ENCODE measurements around the gene PHC2. TPM values are rescaled to one million over a fixed set of nuclear protein-coding genes. Genes with fewer than 3 reads are reported as not detected.

Gene PHC2
- total and polyA plus RNA-seq, 9 of the 15 experiments (the other 6 are each of a cell fraction or from before 2014, with no cell fraction given) = 3.1 to 67.6 (median 34.6) TPM

DNA sequence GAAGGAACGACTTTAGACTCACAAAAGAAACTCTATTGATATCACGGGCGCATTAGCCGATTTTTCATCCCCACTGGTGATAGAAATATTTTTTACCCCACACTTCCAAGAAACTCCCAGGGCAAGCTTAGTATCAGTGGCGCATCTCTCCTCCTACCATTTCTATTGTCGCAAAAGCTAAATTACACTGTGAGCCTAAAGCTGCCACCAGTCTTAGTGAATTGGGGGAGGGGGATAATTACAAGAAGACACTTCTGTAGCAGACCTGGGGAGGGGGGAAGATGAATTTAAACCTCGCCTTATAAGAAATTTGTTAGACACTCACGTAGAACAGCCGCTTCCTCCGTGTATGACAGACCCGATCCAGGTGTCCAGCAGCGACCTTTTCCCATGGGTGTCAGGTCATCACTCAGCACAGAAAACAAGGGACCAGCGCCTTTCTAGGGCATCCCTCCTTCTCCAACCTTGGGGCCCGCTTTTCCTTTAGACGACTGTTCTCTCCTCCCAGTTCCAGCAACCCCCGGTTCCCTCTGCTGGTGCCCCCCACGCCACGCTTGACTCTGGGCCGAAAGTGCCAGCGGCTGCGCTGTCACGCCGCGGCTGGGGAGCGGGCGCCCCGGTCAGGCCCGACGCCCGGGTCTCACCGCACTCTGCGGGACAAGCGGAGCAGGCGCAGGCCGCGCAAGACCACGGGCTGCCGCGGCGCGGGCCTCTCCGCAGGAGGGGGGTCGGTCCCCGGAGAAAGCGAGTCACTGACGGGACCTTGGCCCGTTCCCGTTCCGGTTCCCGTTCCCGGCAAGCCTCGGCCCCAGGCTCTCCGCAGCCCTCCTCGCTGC lies 821 bp downstream of the PHC2 start (continued):
- TF ChIP-seq, protein P1, sequence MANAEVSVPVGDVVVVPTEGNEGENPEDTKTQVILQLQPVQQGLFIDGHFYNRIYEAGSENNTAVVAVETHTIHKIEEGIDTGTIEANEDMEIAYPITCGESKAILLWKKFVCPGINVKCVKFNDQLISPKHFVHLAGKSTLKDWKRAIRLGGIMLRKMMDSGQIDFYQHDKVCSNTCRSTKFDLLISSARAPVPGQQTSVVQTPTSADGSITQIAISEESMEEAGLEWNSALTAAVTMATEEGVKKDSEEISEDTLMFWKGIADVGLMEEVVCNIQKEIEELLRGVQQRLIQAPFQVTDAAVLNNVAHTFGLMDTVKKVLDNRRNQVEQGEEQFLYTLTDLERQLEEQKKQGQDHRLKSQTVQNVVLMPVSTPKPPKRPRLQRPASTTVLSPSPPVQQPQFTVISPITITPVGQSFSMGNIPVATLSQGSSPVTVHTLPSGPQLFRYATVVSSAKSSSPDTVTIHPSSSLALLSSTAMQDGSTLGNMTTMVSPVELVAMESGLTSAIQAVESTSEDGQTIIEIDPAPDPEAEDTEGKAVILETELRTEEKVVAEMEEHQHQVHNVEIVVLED (CRISPR knock-in tag; IDR thresholded peaks at IDR 0.05) = 0 out of 2 replicates have a peak, but pooled peaks have one; percentile 8
- TF ChIP-seq GABPB1 (CRISPR knock-in tag; IDR thresholded peaks at IDR 0.05) (peak; percentile 48; the same call in 1 of the 2 replicates), RNF2 (IDR thresholded peaks at IDR 0.05) (peak; percentile 37; the same call in 1 of the 2 replicates), ESRRB (CRISPR knock-in tag; IDR thresholded peaks at IDR 0.05; ENCODE audit: borderline replicate concordance) (no peak), XRCC4 (IDR thresholded peaks at IDR 0.05; ENCODE audit: extremely low read depth, insufficient read depth, insufficient read length) (no peak), KDM2B (CRISPR knock-in tag; IDR thresholded peaks at IDR 0.05) (0 out of 2 replicates have a peak, but pooled peaks have one; percentile 39), RHOXF2B (CRISPR knock-in tag; conservative IDR thresholded peaks at IDR 0.05) (no peak), DACH1 (IDR thresholded peaks at IDR 0.05; ENCODE audit: partially characterized antibody) (no peak), ETV5 (CRISPR knock-in tag; IDR thresholded peaks at IDR 0.05; ENCODE audit: low read depth) (no peak), GTF2E2 (tag; IDR thresholded peaks at IDR 0.05) (no peak), ZNF512 (tag; IDR thresholded peaks at IDR 0.05) (peak; percentile 75), KLF16 (IDR thresholded peaks at IDR 0.05) (no peak), ZNF239 (CRISPR knock-in tag; IDR thresholded peaks at IDR 0.05) (no peak), CSDE1 (IDR thresholded peaks at IDR 0.05) (no peak), FOXP1 (CRISPR knock-in tag; IDR thresholded peaks at IDR 0.05) (no peak), NR3C1 (CRISPR knock-in tag; IDR thresholded peaks at IDR 0.05) (no peak), ARID1B (IDR thresholded peaks at IDR 0.05) (no peak), TCF7 (IDR thresholded peaks at IDR 0.05; ENCODE audit: borderline replicate concordance) (no peak), MCM3 (IDR thresholded peaks at IDR 0.05) (no peak), BMI1 (IDR thresholded peaks at IDR 0.05; ENCODE audit: low read length) (no peak), ZNF165 (CRISPR knock-in tag; IDR thresholded peaks at IDR 0.05; ENCODE audit: borderline replicate concordance) (0 out of 2 replicates have a peak, but pooled peaks have one; percentile 21), SNRNP70 (optimal IDR thresholded peaks at IDR 0.05; ENCODE audit: low read depth, low read length) (no peak), ZNF384 (IDR thresholded peaks at IDR 0.05; ENCODE audit: low read depth, low read length) (no peak), RCOR1 (IDR thresholded peaks at IDR 0.05; ENCODE audit: borderline replicate concordance in 1 of 2, low read depth in 2 of 2, low read length in 2 of 2) (no peak), MTA1 (IDR thresholded peaks at IDR 0.05; ENCODE audit: borderline replicate concordance) (no peak), CREB3L1 (IDR thresholded peaks at IDR 0.05; ENCODE audit: borderline replicate concordance, low read depth) (no peak)

Measured in K562 (cell line).